Mesenchymal stem cell (in vitro differentiated cells and primary cell): ENCODE measurements around the gene C1orf87.

ENCODE experiments used
- DNase-seq: peaks from one replicate; pipeline ENCODE4 v3.0.0-alpha.2; 2013
- H2AFZ ChIP-seq: one replicate; pipeline ENCODE4 v1.6.1; 2013; ENCODE audit warnings: low read depth, mild to moderate bottlenecking, control low read depth, inconsistent platforms, low read length, moderate library complexity
- H2AK5ac ChIP-seq: 2 replicates; pipeline ENCODE4 v1.6.1; 2013; ENCODE audit warnings: low read length, moderate library complexity, mild to moderate bottlenecking, inconsistent platforms; ENCODE audit not compliant: severe bottlenecking
- H2BK120ac ChIP-seq: one replicate; pipeline ENCODE4 v1.6.1; 2013; ENCODE audit warnings: low read depth, mild to moderate bottlenecking, inconsistent platforms, low read length, moderate library complexity
- H2BK12ac ChIP-seq, 2 experiments: one replicate each; pipeline ENCODE4 v1.6.1; 2013; ENCODE audit warnings: inconsistent platforms in 2 of 2, low read length in 2 of 2, mild to moderate bottlenecking in 2 of 2, moderate library complexity in 2 of 2, control low read depth in 1 of 2
- H2BK15ac ChIP-seq: one replicate; pipeline ENCODE4 v1.6.1; 2013; ENCODE audit warnings: mild to moderate bottlenecking, low read depth, inconsistent platforms; ENCODE audit not compliant: poor library complexity, severe bottlenecking
- H2BK5ac ChIP-seq: 2 replicates; pipeline ENCODE4 v1.6.1; 2013; ENCODE audit warnings: low read depth, mild to moderate bottlenecking, low read length, control low read depth, inconsistent platforms; ENCODE audit not compliant: poor library complexity, severe bottlenecking
- H3K14ac ChIP-seq, 2 experiments: one replicate each; pipeline ENCODE4 v1.6.1; 2013; ENCODE audit warnings: inconsistent platforms in 2 of 2, low read length in 2 of 2, control low read depth in 1 of 2, mild to moderate bottlenecking in 1 of 2, moderate library complexity in 1 of 2
- H3K18ac ChIP-seq, 2 experiments: one replicate each; pipeline ENCODE4 v1.6.1; 2013; ENCODE audit warnings: inconsistent platforms in 2 of 2, low read length in 2 of 2, control low read depth in 1 of 2, low read depth in 1 of 2, mild to moderate bottlenecking in 1 of 2
- H3K23ac ChIP-seq, 2 experiments: one replicate each; pipeline ENCODE4 v1.6.1; 2013; ENCODE audit warnings: inconsistent platforms in 2 of 2, low read length in 2 of 2, mild to moderate bottlenecking in 2 of 2, moderate library complexity in 2 of 2, control low read depth in 1 of 2
- H3K27ac ChIP-seq: 2 replicates; pipeline ENCODE4 v1.5.1; 2013; ENCODE audit warnings: mild to moderate bottlenecking, moderate library complexity, low read length, control low read depth, inconsistent platforms; ENCODE audit not compliant: poor library complexity, severe bottlenecking
- H3K27me3 ChIP-seq, 2 experiments: 2 replicates each; pipeline versions ENCODE4 v1.6.1 to v1.7.0; 2013; ENCODE audit warnings: low read length in 2 of 2, mild to moderate bottlenecking in 2 of 2, moderate library complexity in 2 of 2, control low read depth in 1 of 2, inconsistent platforms in 1 of 2; ENCODE audit not compliant: control insufficient read depth in 1 of 2, insufficient read depth in 1 of 2
- H3K36me3 ChIP-seq, 2 experiments: 2 replicates each; pipeline versions ENCODE4 v1.6.1 to v1.7.0; 2013; ENCODE audit warnings: low read length in 2 of 2, control low read depth in 1 of 2, inconsistent platforms in 1 of 2, low read depth in 1 of 2, mild to moderate bottlenecking in 1 of 2; ENCODE audit not compliant: insufficient read depth in 2 of 2, control insufficient read depth in 1 of 2
- H3K4ac ChIP-seq, 2 experiments: one replicate each; pipeline ENCODE4 v1.6.1; 2013; ENCODE audit warnings: inconsistent platforms in 2 of 2, low read length in 2 of 2, mild to moderate bottlenecking in 2 of 2, moderate library complexity in 2 of 2, control low read depth in 1 of 2, low read depth in 1 of 2
- H3K4me1 ChIP-seq: 2 replicates; pipeline ENCODE4 v1.6.1; 2013; ENCODE audit warnings: low read depth, low read length, control low read depth; ENCODE audit not compliant: control insufficient read depth, insufficient read depth
- H3K4me2 ChIP-seq: 2 replicates; pipeline ENCODE4 v1.6.1; 2013; ENCODE audit warnings: low read length, mild to moderate bottlenecking, inconsistent platforms; ENCODE audit not compliant: poor library complexity, severe bottlenecking
- H3K4me3 ChIP-seq, 2 experiments: 2 replicates each; pipeline versions ENCODE4 v1.5.1 to v1.7.0; 2013; ENCODE audit warnings: low read length in 2 of 2, mild to moderate bottlenecking in 2 of 2, control low read depth in 1 of 2, low read depth in 1 of 2; ENCODE audit not compliant: insufficient read depth in 1 of 2
- H3K79me1 ChIP-seq: replicated peaks from 2 replicates; pipeline ENCODE4 v1.6.1; 2013; ENCODE audit warnings: mild to moderate bottlenecking, control low read depth, low read length, inconsistent platforms; ENCODE audit not compliant: poor library complexity, severe bottlenecking
- H3K9ac ChIP-seq: 2 replicates; pipeline ENCODE4 v1.7.0; 2013; ENCODE audit warnings: mild to moderate bottlenecking, low read length, moderate library complexity
- H3K9me3 ChIP-seq: 2 replicates; pipeline ENCODE4 v1.7.0; 2013; ENCODE audit warnings: mild to moderate bottlenecking, low read length; ENCODE audit not compliant: control insufficient read depth
- H4K8ac ChIP-seq: one replicate; pipeline ENCODE4 v1.6.1; 2013; ENCODE audit warnings: inconsistent platforms, mild to moderate bottlenecking, low read length, moderate library complexity
- H4K91ac ChIP-seq: one replicate; pipeline ENCODE4 v1.6.1; 2013; ENCODE audit warnings: mild to moderate bottlenecking, low read length, inconsistent platforms
- WGBS: methylation state at CpG from one replicate; pipeline ENCODE4 v1.1.7; 2013; ENCODE audit warnings: mixed read lengths; 5-methylcytosine and 5-hydroxymethylcytosine counted together

Gene C1orf87

GRCh38 chr1:60113028-60113427 lies 39.5 kb upstream of the C1orf87 start:
- Histone ChIP-seq H2BK12ac (no peak overlapping the region), H3K27ac (no peak overlapping the region), H2BK120ac (no peak overlapping the region), H3K18ac (no peak overlapping the region), H3K79me1 (no peaks in the 10 kb centered on the region), H2BK5ac (no peak overlapping the region), H2AK5ac (no peak overlapping the region), H3K27me3 (no peaks in the 10 kb centered on the region), H2BK15ac (no peak overlapping the region), H3K23ac (no peak overlapping the region), H3K9me3 (no peaks in the 10 kb centered on the region), H4K91ac (no peak overlapping the region), H3K14ac (no peak overlapping the region), H2AFZ (no peak overlapping the region), H3K4me3 (no peak overlapping the region), H3K4me1 (peaks cover 1% of the 10 kb centered on the region), H3K4ac (no peak overlapping the region), H3K9ac (no peak overlapping the region), H3K36me3 (no peaks in the 10 kb centered on the region), H3K4me2 (no peak overlapping the region), H4K8ac (no peak overlapping the region)
- DNase-seq = no peak
- 88% methylated on average over 2 of the region's 2 CpGs for WGBS

GRCh38 chr1:60111716-60112115 lies 38.1 kb upstream of the C1orf87 start:
- H3K18ac ChIP-seq = no peak overlapping the region
- no peak overlapping the region for H4K91ac ChIP-seq
- no peak for DNase-seq
- no peak overlapping the region for H3K23ac ChIP-seq
- H3K36me3 ChIP-seq = no peaks in the 10 kb centered on the region
- H4K8ac ChIP-seq = no peak overlapping the region
- H2AK5ac ChIP-seq = no peak overlapping the region
- no peaks in the 10 kb centered on the region for H3K9me3 ChIP-seq
- H3K4me3 ChIP-seq = no peak overlapping the region
- no peak overlapping the region for H2AFZ ChIP-seq
- H3K4me2 ChIP-seq = no peak overlapping the region
- no peak overlapping the region for H2BK12ac ChIP-seq
- no peaks in the 10 kb centered on the region for H3K79me1 ChIP-seq
- no peak overlapping the region for H3K14ac ChIP-seq
- H3K4me1 ChIP-seq = peaks cover 1% of the 10 kb centered on the region
- no peak overlapping the region for H3K4ac ChIP-seq
- H2BK15ac ChIP-seq = no peak overlapping the region
- no peak overlapping the region for H2BK5ac ChIP-seq
- H3K27ac ChIP-seq = no peak overlapping the region
- no peak overlapping the region for H3K9ac ChIP-seq
- WGBS = no CpG with 5 or more reads among the region's 1 CpG
- no peaks in the 10 kb centered on the region for H3K27me3 ChIP-seq
- no peak overlapping the region for H2BK120ac ChIP-seq

GRCh38 chr1:60111118-60111517 lies 37.5 kb upstream of the C1orf87 start:
- H2BK15ac ChIP-seq = no peak overlapping the region
- no peak for DNase-seq
- no peak overlapping the region for H2BK5ac ChIP-seq
- H3K14ac ChIP-seq = no peak overlapping the region
- H3K36me3 ChIP-seq = no peaks in the 10 kb centered on the region
- peaks cover 1% of the 10 kb centered on the region for H3K4me1 ChIP-seq
- H2AFZ ChIP-seq = no peak overlapping the region
- H3K4me2 ChIP-seq = no peak overlapping the region
- no CpG with 5 or more reads among the region's 2 CpGs for WGBS
- no peak overlapping the region for H3K18ac ChIP-seq
- no peak overlapping the region for H3K4me3 ChIP-seq
- no peaks in the 10 kb centered on the region for H3K79me1 ChIP-seq
- H2BK12ac ChIP-seq = no peak overlapping the region
- no peak overlapping the region for H3K4ac ChIP-seq
- no peak overlapping the region for H3K27ac ChIP-seq
- no peak overlapping the region for H3K23ac ChIP-seq
- H3K9ac ChIP-seq = no peak overlapping the region
- no peaks in the 10 kb centered on the region for H3K9me3 ChIP-seq
- H4K91ac ChIP-seq = no peak overlapping the region
- H3K27me3 ChIP-seq = no peaks in the 10 kb centered on the region
- no peak overlapping the region for H2AK5ac ChIP-seq
- no peak overlapping the region for H4K8ac ChIP-seq
- no peak overlapping the region for H2BK120ac ChIP-seq

- H3K23ac ChIP-seq = no peak overlapping the region
Measured at GRCh38 chr1:60108196-60108595, 34.6 kb upstream of the C1orf87 start.

More at GRCh38 chr1:60108196-60108595, 34.6 kb upstream of the C1orf87 start:
- H3K27me3 ChIP-seq = no peaks in the 10 kb centered on the region
- H2BK5ac ChIP-seq = no peak overlapping the region
- H2BK15ac ChIP-seq = no peak overlapping the region
- no peak overlapping the region for H3K18ac ChIP-seq
- H2AFZ ChIP-seq = no peak overlapping the region
- no peak overlapping the region for H3K14ac ChIP-seq
- no peak overlapping the region for H3K4me2 ChIP-seq
- no peaks in the 10 kb centered on the region for H3K79me1 ChIP-seq
- H2BK120ac ChIP-seq = no peak overlapping the region
- no peaks in the 10 kb centered on the region for H3K36me3 ChIP-seq
- no peak overlapping the region for H4K8ac ChIP-seq
- no peak overlapping the region for H4K91ac ChIP-seq
- no peak overlapping the region for H3K9ac ChIP-seq
- no peak overlapping the region for H3K4me3 ChIP-seq
- H3K27ac ChIP-seq = no peak overlapping the region
- no peak overlapping the region for H2BK12ac ChIP-seq
- H2AK5ac ChIP-seq = no peak overlapping the region
- no peak overlapping the region for H3K4ac ChIP-seq
- DNase-seq = peak; percentile 1
- WGBS = 83% methylated on average over 2 of the region's 3 CpGs
- no peaks in the 10 kb centered on the region for H3K4me1 ChIP-seq
- no peaks in the 10 kb centered on the region for H3K9me3 ChIP-seq
